Subcutaneous adipose tissue (tissue), 4 donors: ENCODE data around the gene CDK14. TPM values are rescaled to one million over a fixed set of nuclear protein-coding genes. Genes with fewer than 3 reads are reported as not detected.

Experiments
- total RNA-seq, 4 donors: library from RNA; depleted of rRNA; stranded (reverse); fragments of >200 nt; gene quantifications; one replicate each; pipeline ENCODE4 v1.1.0, GENCODE V29; 2016
- TF ChIP-seq, protein P1 (sequence below): fragments of 450-650 bp; IDR thresholded peaks from one replicate; pipeline ENCODE4 v1.5.1; 2016; ENCODE audit warnings: low read depth, mild to moderate bottlenecking, control low read depth, antibody characterized with exemption, moderate library complexity

CDK14 gene
- total RNA-seq, 4 donors from 2014 or later = 13.4 to 42.4 (median 24.7) TPM

DNA sequence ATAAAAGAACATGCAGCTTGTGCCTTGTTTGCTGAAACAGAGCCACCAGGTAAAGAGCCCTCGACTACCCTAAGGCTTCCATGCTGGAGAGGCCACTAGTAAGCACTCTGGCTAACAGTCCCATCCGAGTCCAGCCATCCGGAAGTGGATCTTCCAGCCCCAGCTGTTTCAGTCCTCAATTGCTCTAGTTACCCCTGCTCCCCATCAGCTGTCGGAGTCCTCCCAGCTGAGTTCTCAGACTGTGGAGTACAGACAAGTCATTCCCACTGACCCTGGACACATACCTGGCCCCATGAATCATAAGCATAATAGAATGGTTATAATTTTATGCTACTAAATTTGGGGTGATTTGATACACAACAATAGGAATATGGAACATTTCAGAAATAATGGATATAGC is 654.6 kb downstream of the CDK14 start:
- TF ChIP-seq, protein P1, sequence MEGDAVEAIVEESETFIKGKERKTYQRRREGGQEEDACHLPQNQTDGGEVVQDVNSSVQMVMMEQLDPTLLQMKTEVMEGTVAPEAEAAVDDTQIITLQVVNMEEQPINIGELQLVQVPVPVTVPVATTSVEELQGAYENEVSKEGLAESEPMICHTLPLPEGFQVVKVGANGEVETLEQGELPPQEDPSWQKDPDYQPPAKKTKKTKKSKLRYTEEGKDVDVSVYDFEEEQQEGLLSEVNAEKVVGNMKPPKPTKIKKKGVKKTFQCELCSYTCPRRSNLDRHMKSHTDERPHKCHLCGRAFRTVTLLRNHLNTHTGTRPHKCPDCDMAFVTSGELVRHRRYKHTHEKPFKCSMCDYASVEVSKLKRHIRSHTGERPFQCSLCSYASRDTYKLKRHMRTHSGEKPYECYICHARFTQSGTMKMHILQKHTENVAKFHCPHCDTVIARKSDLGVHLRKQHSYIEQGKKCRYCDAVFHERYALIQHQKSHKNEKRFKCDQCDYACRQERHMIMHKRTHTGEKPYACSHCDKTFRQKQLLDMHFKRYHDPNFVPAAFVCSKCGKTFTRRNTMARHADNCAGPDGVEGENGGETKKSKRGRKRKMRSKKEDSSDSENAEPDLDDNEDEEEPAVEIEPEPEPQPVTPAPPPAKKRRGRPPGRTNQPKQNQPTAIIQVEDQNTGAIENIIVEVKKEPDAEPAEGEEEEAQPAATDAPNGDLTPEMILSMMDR = no peak

DNA sequence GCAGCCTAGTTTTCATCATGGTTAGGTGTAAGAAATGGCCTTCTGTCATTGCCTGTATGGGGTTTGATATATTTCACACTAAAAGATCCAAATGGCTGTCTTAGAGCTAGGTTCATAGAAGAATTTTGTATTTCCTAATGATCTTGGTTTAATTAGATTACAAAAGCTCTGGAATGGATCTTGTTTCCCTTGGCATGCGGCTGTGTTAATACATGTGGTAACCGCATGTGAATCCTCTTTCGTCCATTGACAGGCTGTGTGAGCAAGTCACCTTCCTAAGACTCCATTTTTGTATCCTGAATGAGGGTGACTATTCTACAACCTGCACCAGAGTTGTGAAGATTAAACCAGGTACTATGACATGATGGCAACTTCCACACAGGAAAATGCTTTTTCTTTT is 655.8 kb downstream of the CDK14 start:
- TF ChIP-seq, protein P1 = no peak

Other genes with a start within 250 kb of the CDK14 start
- gene GTPBP10, start 249.6 kb upstream of the CDK14 start, total RNA-seq = 10 to 100 TPM; 19.4 to 33.4 (median 23.5) TPM
- 10 to 100 TPM in 3 of 4 donors, 1 to 10 TPM in 1; 10.0 to 17.8 (median 14.6) TPM for gene CLDN12, start 192.9 kb upstream of the CDK14 start, total RNA-seq
- not detected for gene PTTG1IP2, start 126.7 kb upstream of the CDK14 start, total RNA-seq